GM13976 (cell line): ENCODE measurements around the gene ALDH3A2.
"Not testable (repeated sequence)": the region's sequence is repeated elsewhere in the genome, so short reads cannot be mapped to it uniquely, and the experiment has no call there.

Experiments used
- DNase-seq: peaks from one replicate; pipeline ENCODE4 v3.0.0; 2012; ENCODE audit warnings: low spot score
- in situ Hi-C: fragments of 300-500 bp; cut with MboI; formaldehyde crosslinking; loops from one replicate; pipeline ENCODE4 v1.12.0; 2022; ENCODE audit warnings: low sequenced_read_pairs, mixed read lengths, inconsistent platforms; ENCODE audit not compliant: unreplicated experiment
- TF ChIP-seq, protein P1 (sequence below): IDR thresholded peaks from 2 replicates; pipeline ENCODE4 v1.5.1; 2012; ENCODE audit warnings: borderline replicate concordance, mild to moderate bottlenecking; ENCODE audit not compliant: insufficient read depth; ENCODE audit errors: extremely low read depth, missing control alignments, control extremely low read depth

The ALDH3A2 gene

DNA sequence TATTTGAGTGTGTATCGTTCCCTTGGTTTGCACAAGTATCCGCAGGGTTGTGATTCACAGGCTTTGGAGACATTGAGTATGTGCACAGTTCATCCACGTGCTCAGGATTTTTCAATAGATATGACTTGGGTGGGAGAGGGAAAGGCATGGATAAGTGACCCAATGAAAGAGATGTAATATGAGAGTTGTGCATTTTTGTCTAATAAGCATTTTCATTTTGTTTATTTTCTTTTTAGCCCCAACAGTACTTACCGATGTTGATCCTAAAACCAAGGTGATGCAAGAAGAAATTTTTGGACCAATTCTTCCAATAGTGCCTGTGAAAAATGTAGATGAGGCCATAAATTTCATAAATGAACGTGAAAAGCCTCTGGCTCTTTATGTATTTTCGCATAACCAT is 14.5 kb downstream of the ALDH3A2 start:
- TF ChIP-seq, protein P1, sequence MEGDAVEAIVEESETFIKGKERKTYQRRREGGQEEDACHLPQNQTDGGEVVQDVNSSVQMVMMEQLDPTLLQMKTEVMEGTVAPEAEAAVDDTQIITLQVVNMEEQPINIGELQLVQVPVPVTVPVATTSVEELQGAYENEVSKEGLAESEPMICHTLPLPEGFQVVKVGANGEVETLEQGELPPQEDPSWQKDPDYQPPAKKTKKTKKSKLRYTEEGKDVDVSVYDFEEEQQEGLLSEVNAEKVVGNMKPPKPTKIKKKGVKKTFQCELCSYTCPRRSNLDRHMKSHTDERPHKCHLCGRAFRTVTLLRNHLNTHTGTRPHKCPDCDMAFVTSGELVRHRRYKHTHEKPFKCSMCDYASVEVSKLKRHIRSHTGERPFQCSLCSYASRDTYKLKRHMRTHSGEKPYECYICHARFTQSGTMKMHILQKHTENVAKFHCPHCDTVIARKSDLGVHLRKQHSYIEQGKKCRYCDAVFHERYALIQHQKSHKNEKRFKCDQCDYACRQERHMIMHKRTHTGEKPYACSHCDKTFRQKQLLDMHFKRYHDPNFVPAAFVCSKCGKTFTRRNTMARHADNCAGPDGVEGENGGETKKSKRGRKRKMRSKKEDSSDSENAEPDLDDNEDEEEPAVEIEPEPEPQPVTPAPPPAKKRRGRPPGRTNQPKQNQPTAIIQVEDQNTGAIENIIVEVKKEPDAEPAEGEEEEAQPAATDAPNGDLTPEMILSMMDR, result no peak
- in situ Hi-C loops, result loop anchor here (10.0 kb wide), 1 partner anchor 58 kb away; no protein-coding TSS in a partner anchor
- no peak for DNase-seq

GRCh38 chr17:19664136-19664820 is 15.7 kb downstream of the ALDH3A2 start:
- TF ChIP-seq, protein P1, result no peak

GRCh38 chr17:19664821-19665181 is 16.2 kb downstream of the ALDH3A2 start:
- in situ Hi-C loops, result loop anchor here (10.0 kb wide), 1 partner anchor 60 kb away; no protein-coding TSS in a partner anchor
- TF ChIP-seq, protein P1, result no peak

More at GRCh38 chr17:19664136-19664820, 15.7 kb downstream of the ALDH3A2 start:
- in situ Hi-C loops, result loop anchor here (10.0 kb wide), 1 partner anchor 59 kb away; no protein-coding TSS in a partner anchor
- DNase-seq, result no peak

GRCh38 chr17:19669680-19670079 is 21.1 kb downstream of the ALDH3A2 start:
- not testable (repeated sequence) for DNase-seq
- in situ Hi-C loops, result loop anchor here (10.0 kb wide), 1 partner anchor 65 kb away; no protein-coding TSS in a partner anchor

More at GRCh38 chr17:19664821-19665181, 16.2 kb downstream of the ALDH3A2 start:
- no peak for DNase-seq

DNA sequence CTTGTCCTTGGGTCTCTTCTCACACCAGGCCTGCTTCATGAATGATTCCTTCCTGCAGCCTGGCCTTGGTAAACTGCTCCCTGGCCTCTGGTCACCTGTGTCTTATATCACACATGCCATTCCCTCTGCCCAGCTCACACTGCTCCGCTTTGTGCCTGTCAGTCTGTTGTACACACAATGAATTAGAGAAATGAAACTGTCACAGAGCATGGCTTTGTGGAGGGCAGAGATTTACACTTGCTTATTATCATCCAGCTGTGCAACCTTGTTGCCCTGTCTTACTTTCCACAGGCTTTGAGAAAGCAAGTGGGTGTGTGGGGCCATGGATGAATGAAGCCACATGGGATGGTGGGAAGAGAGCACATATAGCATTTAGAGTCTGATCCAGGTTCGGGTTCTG is 22.4 kb downstream of the ALDH3A2 start:
- DNase-seq, result no peak
- in situ Hi-C loops, result no loop called here
- TF ChIP-seq, protein P1, result no peak

GRCh38 chr17:19671433-19671832 is 22.9 kb downstream of the ALDH3A2 start:
- in situ Hi-C loops, result no loop called here
- no peak for DNase-seq
- TF ChIP-seq, protein P1, result no peak

- no peak for DNase-seq
- in situ Hi-C loops, result no loop called here
Observed at GRCh38 chr17:19672009-19672750, 23.6 kb downstream of the ALDH3A2 start.

More at GRCh38 chr17:19672009-19672750, 23.6 kb downstream of the ALDH3A2 start:
- TF ChIP-seq, protein P1, result no peak
